Measurements from ENCODE around the gene RNF111.

GRCh38 chr15:59053482-59053881 is 66.0 kb downstream of the RNF111 start:
- TF ChIP-seq, protein P1, sequence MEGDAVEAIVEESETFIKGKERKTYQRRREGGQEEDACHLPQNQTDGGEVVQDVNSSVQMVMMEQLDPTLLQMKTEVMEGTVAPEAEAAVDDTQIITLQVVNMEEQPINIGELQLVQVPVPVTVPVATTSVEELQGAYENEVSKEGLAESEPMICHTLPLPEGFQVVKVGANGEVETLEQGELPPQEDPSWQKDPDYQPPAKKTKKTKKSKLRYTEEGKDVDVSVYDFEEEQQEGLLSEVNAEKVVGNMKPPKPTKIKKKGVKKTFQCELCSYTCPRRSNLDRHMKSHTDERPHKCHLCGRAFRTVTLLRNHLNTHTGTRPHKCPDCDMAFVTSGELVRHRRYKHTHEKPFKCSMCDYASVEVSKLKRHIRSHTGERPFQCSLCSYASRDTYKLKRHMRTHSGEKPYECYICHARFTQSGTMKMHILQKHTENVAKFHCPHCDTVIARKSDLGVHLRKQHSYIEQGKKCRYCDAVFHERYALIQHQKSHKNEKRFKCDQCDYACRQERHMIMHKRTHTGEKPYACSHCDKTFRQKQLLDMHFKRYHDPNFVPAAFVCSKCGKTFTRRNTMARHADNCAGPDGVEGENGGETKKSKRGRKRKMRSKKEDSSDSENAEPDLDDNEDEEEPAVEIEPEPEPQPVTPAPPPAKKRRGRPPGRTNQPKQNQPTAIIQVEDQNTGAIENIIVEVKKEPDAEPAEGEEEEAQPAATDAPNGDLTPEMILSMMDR (IDR thresholded peaks at IDR 0.05) = no peak
- TF ChIP-seq POLR2A (IDR thresholded peaks at IDR 0.05) (no peak), POLR2AphosphoS5 (IDR thresholded peaks at IDR 0.05) (no peak)

Data from prostate gland (tissue), 2 donors.